GM12873 (cell line): ENCODE measurements around the gene FOLR1.

ENCODE experiments used
- TF ChIP-seq, protein P1 (sequence below): IDR thresholded peaks from 2 replicates; pipeline ENCODE4 v1.5.1; 2012; ENCODE audit warnings: low read depth, mild to moderate bottlenecking, moderate library complexity, low read length, control low read depth; ENCODE audit not compliant: insufficient read depth; ENCODE audit errors: missing control alignments

Gene FOLR1

DNA sequence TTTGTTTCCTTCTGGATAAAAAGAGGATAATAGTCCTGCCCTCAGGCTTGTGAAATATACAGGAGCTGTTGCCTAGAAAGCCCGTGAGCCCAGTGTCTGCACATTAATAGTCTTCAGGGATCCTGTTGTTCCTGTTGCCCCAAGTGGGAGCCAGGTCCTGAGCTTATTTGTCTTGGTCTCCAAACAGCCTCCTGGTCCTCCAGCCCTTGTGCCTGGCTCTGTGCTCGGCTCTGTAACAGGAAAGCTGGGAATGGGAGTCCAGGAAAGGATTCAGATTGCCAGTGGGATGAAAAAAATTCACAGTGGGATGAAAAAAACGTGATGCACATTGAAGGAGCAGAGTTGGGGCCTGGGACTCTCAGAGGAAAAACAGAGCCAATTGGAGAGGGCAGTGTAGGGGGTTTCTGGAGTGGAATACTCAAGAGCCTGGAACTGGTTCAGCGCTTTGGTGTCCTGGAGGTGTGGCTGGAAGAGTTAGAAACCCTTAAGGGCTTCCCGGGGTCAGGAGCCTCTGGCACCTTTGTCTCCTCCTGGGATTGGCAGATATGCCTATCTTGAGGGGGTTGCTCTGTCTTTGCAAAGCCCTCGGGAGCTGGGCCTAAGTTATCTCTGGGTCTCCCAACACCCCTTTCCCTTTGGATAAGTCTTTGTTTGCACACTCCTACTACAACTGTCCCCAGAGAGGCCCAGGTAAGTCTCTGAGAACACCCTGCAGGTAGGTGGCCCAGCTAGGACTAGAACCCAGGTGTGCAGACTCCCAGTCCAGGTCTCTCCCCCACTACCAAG lies 30.4 kb downstream of the FOLR1 start:
- TF ChIP-seq, protein P1, sequence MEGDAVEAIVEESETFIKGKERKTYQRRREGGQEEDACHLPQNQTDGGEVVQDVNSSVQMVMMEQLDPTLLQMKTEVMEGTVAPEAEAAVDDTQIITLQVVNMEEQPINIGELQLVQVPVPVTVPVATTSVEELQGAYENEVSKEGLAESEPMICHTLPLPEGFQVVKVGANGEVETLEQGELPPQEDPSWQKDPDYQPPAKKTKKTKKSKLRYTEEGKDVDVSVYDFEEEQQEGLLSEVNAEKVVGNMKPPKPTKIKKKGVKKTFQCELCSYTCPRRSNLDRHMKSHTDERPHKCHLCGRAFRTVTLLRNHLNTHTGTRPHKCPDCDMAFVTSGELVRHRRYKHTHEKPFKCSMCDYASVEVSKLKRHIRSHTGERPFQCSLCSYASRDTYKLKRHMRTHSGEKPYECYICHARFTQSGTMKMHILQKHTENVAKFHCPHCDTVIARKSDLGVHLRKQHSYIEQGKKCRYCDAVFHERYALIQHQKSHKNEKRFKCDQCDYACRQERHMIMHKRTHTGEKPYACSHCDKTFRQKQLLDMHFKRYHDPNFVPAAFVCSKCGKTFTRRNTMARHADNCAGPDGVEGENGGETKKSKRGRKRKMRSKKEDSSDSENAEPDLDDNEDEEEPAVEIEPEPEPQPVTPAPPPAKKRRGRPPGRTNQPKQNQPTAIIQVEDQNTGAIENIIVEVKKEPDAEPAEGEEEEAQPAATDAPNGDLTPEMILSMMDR, result no peak

DNA sequence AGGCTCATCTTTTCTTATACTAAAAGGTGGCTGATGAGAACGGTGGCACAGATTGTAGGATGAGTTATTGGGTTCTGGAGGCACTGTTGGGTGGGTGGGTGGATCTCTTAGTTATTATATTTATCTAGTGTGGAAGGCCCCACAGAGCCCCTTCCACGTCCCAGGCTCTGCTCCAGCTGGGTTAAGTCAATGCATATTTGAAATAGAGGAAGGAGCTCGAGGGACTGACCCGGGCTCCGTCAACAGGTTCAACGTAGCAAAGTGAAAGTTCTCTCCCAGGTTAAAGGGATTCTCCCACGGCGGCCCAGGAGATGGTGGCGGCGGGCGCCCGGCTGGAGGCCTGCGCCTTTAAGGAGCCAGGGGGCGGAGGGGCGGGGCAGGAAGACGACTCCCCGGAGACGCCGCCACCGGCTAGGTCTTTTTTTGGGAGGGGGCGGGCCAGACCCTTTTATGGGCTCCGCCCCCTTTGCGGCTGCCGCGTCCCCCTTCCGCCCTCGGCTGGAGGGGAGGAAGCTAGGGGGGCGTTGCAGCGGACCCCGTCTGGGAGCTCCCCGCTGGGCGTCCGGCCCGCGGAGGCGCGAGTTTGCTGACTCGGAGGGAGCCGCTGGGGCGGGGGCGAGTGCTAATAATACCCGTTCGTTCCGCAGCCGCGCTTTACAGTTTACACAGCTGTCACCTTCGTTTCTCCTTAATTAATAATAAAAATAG lies 31.1 kb downstream of the FOLR1 start:
- TF ChIP-seq, protein P1, result no peak

DNA sequence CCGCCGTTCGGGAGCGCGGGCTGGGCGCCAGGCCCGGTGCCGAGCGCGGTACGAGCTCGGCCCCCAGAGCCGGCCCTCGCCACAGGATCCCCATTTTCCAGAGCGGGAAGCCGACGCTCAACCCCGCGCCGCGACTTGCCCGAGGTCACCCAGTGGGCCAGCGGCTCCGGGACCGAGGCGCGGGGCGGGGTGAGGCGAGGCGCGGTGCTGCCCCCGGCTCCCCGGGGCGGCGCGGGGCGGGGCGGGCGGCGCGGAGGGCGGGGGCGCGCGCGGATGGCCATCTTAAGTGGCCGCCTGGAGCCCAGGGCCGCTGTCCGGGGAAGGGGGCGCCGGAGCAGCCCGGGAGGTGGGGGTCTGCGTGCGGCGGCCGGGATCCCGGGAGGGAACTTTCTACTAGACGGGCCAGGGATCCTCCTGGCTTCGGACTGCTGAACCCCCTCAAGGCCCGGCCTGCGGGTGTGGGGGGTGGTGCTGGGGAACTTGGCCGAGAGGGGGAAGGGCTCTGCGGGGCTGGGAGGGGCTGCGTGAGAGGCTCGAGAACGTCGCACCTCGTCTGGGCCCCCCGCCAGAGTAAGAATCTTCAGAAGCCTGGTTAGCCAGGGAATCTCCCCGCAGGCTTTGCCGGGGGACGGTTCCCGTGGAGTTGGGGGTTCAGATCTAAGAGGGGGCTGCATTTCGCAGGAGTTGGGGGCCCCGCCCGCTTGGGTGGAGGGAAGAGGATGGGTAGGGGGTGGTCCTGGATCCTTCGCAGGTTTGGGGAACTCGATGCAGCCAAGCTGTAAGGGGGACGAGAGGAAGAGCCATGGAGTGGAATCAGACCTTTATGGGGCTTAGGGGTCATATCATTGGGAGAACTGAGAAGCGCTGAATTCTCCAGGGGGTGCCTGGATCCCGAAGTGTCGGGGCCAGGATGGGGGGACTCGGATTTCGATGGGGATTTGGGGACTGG lies 31.9 kb downstream of the FOLR1 start:
- TF ChIP-seq, protein P1, result no peak

DNA sequence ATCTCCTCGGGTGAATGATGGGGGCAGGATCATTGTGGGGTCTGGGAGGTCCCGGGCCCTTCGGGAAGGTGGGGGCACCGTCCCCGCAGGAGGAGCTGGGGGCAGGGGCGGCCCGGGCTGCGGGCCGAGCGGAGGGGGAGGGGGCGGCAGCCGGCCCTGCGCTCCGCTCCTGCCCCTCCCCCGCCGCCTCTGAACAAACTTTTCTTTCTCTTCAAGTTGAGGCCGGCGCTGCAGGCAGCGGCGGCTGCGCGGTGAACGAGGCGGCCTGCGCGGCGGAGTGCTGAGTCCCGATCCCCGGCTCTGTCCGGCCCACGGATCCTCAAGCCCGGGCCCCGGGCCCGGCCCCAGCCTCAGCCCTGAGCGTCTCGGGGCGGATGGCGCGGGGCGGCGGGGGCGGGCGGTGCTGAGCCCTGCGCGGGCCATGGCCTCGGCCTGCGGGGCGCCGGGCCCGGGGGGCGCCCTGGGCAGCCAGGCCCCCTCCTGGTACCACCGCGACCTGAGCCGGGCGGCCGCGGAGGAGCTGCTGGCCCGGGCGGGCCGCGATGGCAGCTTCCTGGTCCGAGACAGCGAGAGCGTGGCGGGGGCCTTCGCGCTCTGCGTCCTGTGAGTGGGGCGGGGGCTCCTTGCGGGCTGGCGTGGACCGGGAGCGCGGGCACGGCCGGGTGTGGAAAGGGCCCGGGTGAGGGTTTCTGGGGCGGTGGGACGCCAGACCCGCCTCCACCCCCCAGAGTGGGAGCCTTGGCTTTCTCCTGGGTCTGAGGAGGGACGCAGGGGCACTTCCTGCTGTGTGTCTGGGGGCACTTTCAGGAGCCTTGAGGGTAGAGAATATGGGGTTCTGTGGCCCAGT lies 32.8 kb downstream of the FOLR1 start, which contains the start of gene INPPL1:
TSS of gene INPPL1 (plus strand) at position 204 of the 847 bp plus-strand sequence. CDS start at position 422, 218 bp downstream.
- TF ChIP-seq, protein P1, result no peak

DNA sequence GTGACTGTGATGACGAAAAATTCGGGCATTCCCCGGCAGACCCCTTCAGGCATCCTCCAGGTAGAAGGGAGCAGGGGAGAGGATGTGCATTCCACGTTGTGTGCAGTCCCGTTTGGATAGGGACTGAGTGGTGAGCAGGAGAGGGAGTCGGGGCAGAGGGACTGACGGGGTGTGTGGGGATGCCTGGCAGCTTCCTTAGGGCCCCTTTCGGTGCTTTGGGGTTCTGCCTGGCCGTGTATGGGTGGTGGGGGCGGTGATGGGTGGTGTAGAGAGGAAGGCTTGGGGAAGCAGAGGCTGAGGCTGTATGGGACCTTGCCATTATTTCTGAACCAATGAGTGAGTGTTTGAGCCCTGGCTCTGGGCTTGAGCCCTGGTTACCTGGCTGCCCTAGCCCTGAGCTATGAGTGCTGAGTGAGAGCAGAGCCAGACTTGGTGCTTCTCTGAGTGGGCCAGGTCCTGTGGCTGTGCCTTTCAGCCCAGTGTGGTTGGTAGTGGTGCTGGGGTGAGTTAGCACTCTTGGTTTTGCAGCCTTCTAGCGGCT lies 33.5 kb downstream of the FOLR1 start:
- TF ChIP-seq, protein P1, result no peak

DNA sequence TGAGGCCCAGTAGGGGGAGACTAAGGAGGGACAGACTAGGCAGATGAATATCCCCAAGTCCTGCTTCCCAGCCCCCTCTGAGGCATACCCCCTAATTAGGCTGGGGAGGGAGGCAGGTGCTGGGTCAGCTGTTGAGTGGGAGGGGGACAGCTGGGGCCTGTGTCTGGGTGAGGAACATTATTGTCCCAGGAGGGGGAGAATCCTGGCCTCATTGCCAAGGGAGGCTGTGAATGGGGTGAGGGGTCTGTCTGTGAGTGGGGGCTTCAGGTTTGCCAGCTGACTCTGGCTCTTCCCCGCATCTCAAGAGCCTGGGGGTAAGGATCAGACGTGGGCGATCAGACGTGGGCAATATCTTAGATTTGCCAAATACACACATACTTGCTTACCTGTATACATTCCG lies 34.8 kb downstream of the FOLR1 start:
- TF ChIP-seq, protein P1, result no peak
